Measurements from ENCODE around the gene AHRR. TPM values are rescaled to one million over a fixed set of nuclear protein-coding genes. Genes with fewer than 3 reads are reported as not detected.

Gene AHRR
- total RNA-seq, 1 experiment from 2014 or later: 1.9 TPM

GRCh38 chr5:370311-370958 is 48.9 kb downstream of the AHRR start:
- ChIA-PET CTCF (no interaction called here), POLR2A (ENCODE audit: unreplicated experiment) (no interaction called here)
- intact Hi-C loops (cut with micrococcal nuclease): no loop called here

GRCh38 chr5:370959-371810 is 49.7 kb downstream of the AHRR start:
- DNase-seq (no peak), ATAC-seq (no peak)
- Histone ChIP-seq H3K9me2 (replicated peaks; ENCODE audit: low read length) (no peaks in the 10 kb centered on the region), H3K4me1 (ENCODE audit: insufficient read depth, low read length) (no peaks in the 10 kb centered on the region), H2AFZ (ENCODE audit: low read length) (no peak overlapping the region), H3K4me2 (ENCODE audit: low read length) (no peak overlapping the region), H4K20me1 (ENCODE audit: low read length) (no peaks in the 10 kb centered on the region), H3K9ac (ENCODE audit: low read length) (no peak overlapping the region), H3K36me3 (ENCODE audit: low read depth, low read length) (no peaks in the 10 kb centered on the region), H3K79me2 (ENCODE audit: low read length) (no peaks in the 10 kb centered on the region), H3K27ac (ENCODE audit: low read length) (no peak overlapping the region), H3K4me3 (ENCODE audit: low read length) (no peak overlapping the region), H3F3A (ENCODE audit: low read length, unreplicated experiment) (no peaks in the 10 kb centered on the region), H3K9me3 (ENCODE audit: low read length) (no peaks in the 10 kb centered on the region), H3K27me3 (ENCODE audit: low read length) (no peaks in the 10 kb centered on the region)
- no TSS peak for BruUV-seq (replicated peaks)
- ChIA-PET CTCF (no interaction called here), POLR2A (ENCODE audit: unreplicated experiment) (interaction anchor here (0.6 kb wide), 1 partner anchor 243 kb away, joined by 15 read pairs; no protein-coding TSS in a partner anchor)
- intact Hi-C loops (cut with micrococcal nuclease): no loop called here
- no peak for TF ChIP-seq CTCF (conservative IDR thresholded peaks at IDR 0.05; ENCODE audit: low read depth, low read length)
- TF ChIP-seq EZH2phosphoT487 (IDR thresholded peaks at IDR 0.05; ENCODE audit: borderline replicate concordance, low read length): no peak
- TF ChIP-seq EZH2 (IDR thresholded peaks at IDR 0.05; ENCODE audit: low read length, unreplicated experiment): no peak

More at GRCh38 chr5:370311-370958, 48.9 kb downstream of the AHRR start:
- Histone ChIP-seq H3K9me2 (replicated peaks; ENCODE audit: low read length) (no peaks in the 10 kb centered on the region), H3K4me1 (ENCODE audit: insufficient read depth, low read length) (no peaks in the 10 kb centered on the region), H3K4me2 (ENCODE audit: low read length) (no peak overlapping the region), H3K79me2 (ENCODE audit: low read length) (no peaks in the 10 kb centered on the region), H3K4me3 (ENCODE audit: low read length) (no peak overlapping the region), H3K9me3 (ENCODE audit: low read length) (no peaks in the 10 kb centered on the region), H4K20me1 (ENCODE audit: low read length) (no peaks in the 10 kb centered on the region), H3K9ac (ENCODE audit: low read length) (no peak overlapping the region), H3K36me3 (ENCODE audit: low read depth, low read length) (no peaks in the 10 kb centered on the region), H3K27ac (ENCODE audit: low read length) (no peak overlapping the region), H2AFZ (ENCODE audit: low read length) (no peak overlapping the region), H3F3A (ENCODE audit: low read length, unreplicated experiment) (no peaks in the 10 kb centered on the region), H3K27me3 (ENCODE audit: low read length) (no peaks in the 10 kb centered on the region)
- DNase-seq: no peak
- TF ChIP-seq EZH2phosphoT487 (IDR thresholded peaks at IDR 0.05; ENCODE audit: borderline replicate concordance, low read length): no peak
- no peak for TF ChIP-seq CTCF (conservative IDR thresholded peaks at IDR 0.05; ENCODE audit: low read depth, low read length)
- TF ChIP-seq EZH2 (IDR thresholded peaks at IDR 0.05; ENCODE audit: low read length, unreplicated experiment): no peak
- no TSS peak for BruUV-seq (replicated peaks)
- no peak for ATAC-seq
